Spinal cord (tissue), 10 donors: Measurements from ENCODE around the gene ST3GAL3. TPM values are rescaled to one million over a fixed set of nuclear protein-coding genes. Genes with fewer than 3 reads are reported as not detected.

Experiments
- DNase-seq, 6 donors: peaks; one replicate each; pipeline versions ENCODE4 v3.0.0 to v3.0.0-alpha.2; 2013 to 2015; ENCODE audit warnings: low spot score in 6 of 6, low read depth in 4 of 6
- H3K27ac ChIP-seq: one replicate; pipeline ENCODE4 v1.5.1; 2013; ENCODE audit warnings: low read depth, low read length, control low read depth
- H3K27me3 ChIP-seq: one replicate; pipeline ENCODE4 v1.6.1; 2013; ENCODE audit warnings: low read length; ENCODE audit not compliant: control insufficient read depth, insufficient read depth
- H3K36me3 ChIP-seq: one replicate; pipeline ENCODE4 v1.6.1; 2013; ENCODE audit warnings: low read length; ENCODE audit not compliant: control insufficient read depth, insufficient read depth
- H3K4me1 ChIP-seq: one replicate; pipeline ENCODE4 v1.6.1; 2013; ENCODE audit warnings: low read length; ENCODE audit not compliant: control insufficient read depth, insufficient read depth
- H3K4me3 ChIP-seq: one replicate; pipeline ENCODE4 v1.5.1; 2013; ENCODE audit warnings: low read depth, low read length, control low read depth
- H3K9me3 ChIP-seq: one replicate; pipeline ENCODE4 v1.6.1; 2013; ENCODE audit warnings: low read length; ENCODE audit not compliant: control insufficient read depth, insufficient read depth
- WGBS: methylation state at CpG from one replicate; pipeline ENCODE4 v1.1.5; 2013; ENCODE audit warnings: missing lambda C conversion rate; ENCODE audit not compliant: insufficient coverage; 5-methylcytosine and 5-hydroxymethylcytosine counted together
- polyA plus RNA-seq, 2 donors: library from polyadenylated mRNA; unstranded; fragments of 120-200 nt; gene quantifications; one replicate each; pipeline ENCODE4 v1.2.1, GENCODE V29; 2013; ENCODE audit not compliant: insufficient read length in 2 of 2
- total RNA-seq, 2 donors: library from RNA; depleted of rRNA in 1 of 2; stranded (reverse); fragments of 120-200 nt in 1 of 2; fragments of >200 nt in 1 of 2; gene quantifications; one replicate each; pipeline versions ENCODE4 v1.2.3 to v1.2.4, GENCODE V29; 2013 to 2014
- donor health status: healthy.

Gene ST3GAL3
- total and polyA plus RNA-seq, 4 donors: 29.6 to 71.0 (median 52.9) TPM

DNA sequence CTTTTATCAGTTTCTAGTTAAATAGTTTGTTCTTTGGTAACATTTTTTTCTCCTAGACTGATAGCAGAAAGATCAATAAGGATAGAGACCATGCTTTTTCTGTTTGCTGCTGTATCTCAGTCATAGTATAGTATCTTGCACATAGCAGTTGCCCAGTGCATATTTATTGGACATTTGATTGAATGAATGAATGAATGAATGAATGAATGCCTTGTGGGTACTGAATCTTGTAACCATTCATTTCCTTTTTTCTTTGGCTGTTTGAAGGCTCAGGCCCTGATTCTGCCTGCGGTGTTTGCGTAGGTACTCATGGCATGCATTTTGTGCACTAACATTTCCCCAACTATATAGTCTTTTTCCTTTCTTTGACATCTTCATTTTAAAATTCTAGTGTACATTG, 83.9 kb downstream of the ST3GAL3 start:
- no CpG with 5 or more reads among the region's 2 CpGs for WGBS
- Histone ChIP-seq H3K27me3 (no peaks in the 10 kb centered on the region), H3K4me3 (no peak overlapping the region), H3K4me1 (peaks cover 5% of the 10 kb centered on the region), H3K27ac (no peak overlapping the region), H3K36me3 (no peaks in the 10 kb centered on the region), H3K9me3 (no peaks in the 10 kb centered on the region)
- DNase-seq: no peak

- DNase-seq: peak in 4 of 6 donors; percentile 15 to 83 (median 43)
These were observed 88.8 kb downstream of the ST3GAL3 start for GRCh38 chr1:43796111-43796581.

GRCh38 chr1:43797891-43798290, 90.6 kb downstream of the ST3GAL3 start:
- H3K4me1 ChIP-seq: peaks cover 5% of the 10 kb centered on the region
- H3K36me3 ChIP-seq: no peaks in the 10 kb centered on the region
- H3K9me3 ChIP-seq: no peaks in the 10 kb centered on the region
- DNase-seq: no peak
- no peak overlapping the region for H3K4me3 ChIP-seq
- no peak overlapping the region for H3K27ac ChIP-seq
- 100% methylated on average over 1 of the region's 3 CpGs for WGBS
- no peaks in the 10 kb centered on the region for H3K27me3 ChIP-seq

More at GRCh38 chr1:43796111-43796581, 88.8 kb downstream of the ST3GAL3 start:
- peaks cover 5% of the 10 kb centered on the region for H3K4me1 ChIP-seq
- H3K27me3 ChIP-seq: no peaks in the 10 kb centered on the region
- no peak overlapping the region for H3K4me3 ChIP-seq
- 0% methylated on average over 1 of the region's 1 CpG for WGBS
- no peaks in the 10 kb centered on the region for H3K36me3 ChIP-seq
- no peaks in the 10 kb centered on the region for H3K9me3 ChIP-seq
- no peak overlapping the region for H3K27ac ChIP-seq

- Histone ChIP-seq H3K27ac (no peak overlapping the region), H3K4me1 (peaks cover 5% of the 10 kb centered on the region), H3K36me3 (no peaks in the 10 kb centered on the region), H3K4me3 (no peak overlapping the region), H3K9me3 (no peaks in the 10 kb centered on the region), H3K27me3 (no peaks in the 10 kb centered on the region)
- DNase-seq: no peak
- WGBS: no CpG with 5 or more reads among the region's 4 CpGs
These were observed 92.6 kb downstream of the ST3GAL3 start for GRCh38 chr1:43799656-43800635.

DNA sequence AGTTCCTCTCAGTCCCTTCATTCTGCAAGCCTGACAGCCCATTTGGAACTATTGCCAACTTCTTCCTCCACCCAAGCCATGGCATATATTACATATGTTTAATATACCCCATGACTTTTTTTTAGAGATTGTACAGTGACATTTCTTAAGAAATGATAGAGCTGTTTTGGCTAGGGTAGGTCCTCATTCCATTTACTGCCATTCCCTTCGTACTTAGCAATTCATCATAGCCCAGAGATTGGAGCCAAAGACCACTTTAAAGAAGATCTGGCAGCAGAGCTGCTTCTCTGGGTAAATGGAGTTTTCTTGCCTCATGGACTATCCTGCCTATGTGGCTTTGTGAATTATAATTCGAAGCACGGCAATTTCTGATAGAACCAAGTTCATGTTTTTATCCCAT, 93.4 kb downstream of the ST3GAL3 start:
- H3K9me3 ChIP-seq: no peaks in the 10 kb centered on the region
- no peak overlapping the region for H3K27ac ChIP-seq
- peaks cover 4% of the 10 kb centered on the region for H3K4me1 ChIP-seq
- peak in 1 of 6 donors; percentile 15 for DNase-seq
- no peak overlapping the region for H3K4me3 ChIP-seq
- H3K36me3 ChIP-seq: no peaks in the 10 kb centered on the region
- WGBS: no CpG with 5 or more reads among the region's 3 CpGs
- H3K27me3 ChIP-seq: no peaks in the 10 kb centered on the region

- Histone ChIP-seq H3K27ac (no peak overlapping the region), H3K4me1 (no peaks in the 10 kb centered on the region), H3K27me3 (no peaks in the 10 kb centered on the region), H3K36me3 (no peaks in the 10 kb centered on the region), H3K4me3 (no peak overlapping the region), H3K9me3 (no peaks in the 10 kb centered on the region)
- WGBS: 88% methylated on average over 3 of the region's 3 CpGs
- DNase-seq: no peak
These were observed 93.9 kb downstream of the ST3GAL3 start for GRCh38 chr1:43801203-43801602.

DNA sequence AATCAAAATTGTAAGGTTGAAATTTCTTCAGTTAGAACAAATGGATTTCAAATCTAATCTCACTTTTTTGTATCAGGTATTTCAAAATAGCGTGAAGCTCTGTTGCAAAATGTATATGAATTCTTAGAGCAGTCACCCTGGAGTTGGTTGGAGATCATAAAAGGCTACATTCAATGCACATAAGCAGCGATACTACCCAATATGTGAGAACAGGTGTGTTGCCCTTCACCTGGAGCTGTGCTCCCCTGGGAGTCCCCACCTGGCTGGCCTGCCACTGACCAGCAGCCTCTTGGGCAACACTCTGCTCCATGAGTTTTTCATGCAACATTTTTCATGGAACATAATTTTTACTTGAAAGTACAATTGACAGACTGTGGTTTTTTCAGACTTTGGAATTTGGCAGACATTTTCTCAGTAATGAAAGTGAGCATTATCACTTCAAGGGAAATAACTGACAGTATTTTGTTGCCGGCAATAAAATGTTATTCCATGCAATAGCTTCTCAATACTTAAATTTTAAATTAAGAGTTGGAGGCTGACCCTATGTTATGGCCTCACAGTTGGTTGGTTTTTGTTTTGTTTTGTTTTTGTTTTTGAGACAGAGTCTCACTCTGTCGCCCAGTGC, 95.1 kb downstream of the ST3GAL3 start:
- WGBS: 100% methylated on average over 1 of the region's 4 CpGs
- Histone ChIP-seq H3K27ac (no peak overlapping the region), H3K4me3 (no peak overlapping the region), H3K9me3 (no peaks in the 10 kb centered on the region), H3K27me3 (no peaks in the 10 kb centered on the region), H3K36me3 (peaks cover 2% of the 10 kb centered on the region), H3K4me1 (no peaks in the 10 kb centered on the region)
- DNase-seq: no peak

DNA sequence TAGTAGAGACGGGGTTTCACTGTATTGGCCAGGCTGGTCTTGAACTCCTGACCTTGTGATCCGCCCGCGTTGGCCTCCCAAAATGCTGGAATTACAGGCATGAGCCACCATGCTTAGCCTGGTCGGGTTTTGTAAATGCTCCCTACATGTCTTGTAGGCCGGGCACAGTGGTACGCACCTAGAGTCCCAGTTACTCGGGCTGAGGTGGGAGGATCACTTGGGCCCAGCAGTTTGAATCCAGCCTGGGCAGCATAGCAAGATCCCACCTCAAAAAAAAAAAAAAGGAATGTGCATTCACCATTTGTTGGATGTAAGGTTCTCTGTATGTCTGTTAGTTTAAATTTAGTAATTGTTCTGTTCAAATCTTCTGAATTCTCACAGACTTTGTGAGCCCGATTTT, 95.8 kb downstream of the ST3GAL3 start:
- Histone ChIP-seq H3K27ac (no peak overlapping the region), H3K4me1 (no peaks in the 10 kb centered on the region), H3K36me3 (peaks cover 2% of the 10 kb centered on the region), H3K9me3 (no peaks in the 10 kb centered on the region), H3K27me3 (no peaks in the 10 kb centered on the region), H3K4me3 (no peak overlapping the region)
- DNase-seq: no peak
- WGBS: 90% methylated on average over 8 of the region's 9 CpGs

DNA sequence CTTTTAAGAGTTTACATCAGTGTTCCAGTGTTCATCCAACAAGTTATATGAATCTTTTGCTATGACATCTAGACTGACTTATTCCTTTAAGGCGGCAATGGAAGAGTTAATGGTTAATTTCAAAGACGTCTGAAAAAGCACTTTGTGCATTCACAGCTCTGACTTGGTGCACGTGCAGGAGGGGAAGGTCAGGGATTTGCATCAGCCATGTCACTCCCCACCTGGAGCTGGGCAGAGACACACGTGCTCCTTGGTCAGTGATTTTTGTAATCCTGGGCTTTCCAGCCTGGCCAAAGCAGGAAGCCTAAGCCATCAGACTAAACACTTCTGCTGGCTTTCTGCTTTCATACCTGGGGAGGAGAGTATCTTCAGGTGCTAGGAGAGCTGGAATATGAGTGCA, 96.3 kb downstream of the ST3GAL3 start:
- WGBS: 30% methylated on average over 4 of the region's 4 CpGs
- no peaks in the 10 kb centered on the region for H3K4me1 ChIP-seq
- H3K36me3 ChIP-seq: peaks cover 2% of the 10 kb centered on the region
- H3K27ac ChIP-seq: no peak overlapping the region
- H3K27me3 ChIP-seq: no peaks in the 10 kb centered on the region
- no peak for DNase-seq
- H3K9me3 ChIP-seq: no peaks in the 10 kb centered on the region
- H3K4me3 ChIP-seq: no peak overlapping the region
